Gastroesophageal sphincter (tissue), 4 donors: ENCODE data around the gene KIF13A. TPM values are rescaled to one million over a fixed set of nuclear protein-coding genes. Genes with fewer than 3 reads are reported as not detected.

Source experiments
- ATAC-seq: fragments of 150-250 bp; one replicate; pipeline ENCODE4 v1.9.1; 2016; ENCODE audit warnings: mild to moderate bottlenecking, moderate library complexity
- H3K27ac ChIP-seq, 4 donors: fragments of 200-600 bp; sonication (generic) in 3 of 4; 1 replicate in 3 of 4; 2 replicates in 1 of 4; pipeline ENCODE4 v1.5.1; 2016 to 2019
- H3K27me3 ChIP-seq: fragments of 200-600 bp; sonication (generic); one replicate; pipeline ENCODE4 v1.5.1; 2019
- H3K36me3 ChIP-seq, 2 donors: fragments of 200-600 bp; sonication (generic); one replicate each; pipeline ENCODE4 v1.5.1; 2019; ENCODE audit warnings: control low read depth in 1 of 2
- H3K4me1 ChIP-seq, 3 donors: fragments of 200-600 bp; sonication (generic); 1 replicate in 2 of 3; 2 replicates in 1 of 3; pipeline ENCODE4 v1.5.1; 2016 to 2019; ENCODE audit warnings: control low read depth in 2 of 3
- H3K4me3 ChIP-seq, 2 donors: fragments of 200-600 bp; sonication (generic); one replicate each; pipeline ENCODE4 v1.5.1; 2019; ENCODE audit warnings: mild to moderate bottlenecking in 1 of 2, moderate library complexity in 1 of 2
- H3K9me3 ChIP-seq, 3 donors: fragments of 200-600 bp; sonication (generic); one replicate each; pipeline ENCODE4 v1.5.1; 2017 to 2019; ENCODE audit warnings: control low read depth in 2 of 3
- CTCF ChIP-seq, 4 experiments: fragments of 200-600 bp in 2 of 4; fragments of 450-650 bp in 2 of 4; sonication (generic) in 1 of 4; IDR thresholded peaks; one replicate each; pipeline ENCODE4 v1.5.1; 2017 to 2019; ENCODE audit warnings: antibody characterized with exemption in 4 of 4, mild to moderate bottlenecking in 2 of 4, moderate library complexity in 2 of 4
- EP300 ChIP-seq: sonication (generic); formaldehyde crosslinking; IDR thresholded peaks from one replicate; pipeline ENCODE4 v1.6.1; 2017; ENCODE audit warnings: antibody characterized with exemption, mild to moderate bottlenecking
- POLR2A ChIP-seq, 2 donors: fragments of 450-650 bp; IDR thresholded peaks; one replicate each; pipeline ENCODE4 v1.6.1; 2017; ENCODE audit warnings: antibody characterized with exemption in 2 of 2, mild to moderate bottlenecking in 2 of 2, moderate library complexity in 1 of 2
- POLR2AphosphoS5 ChIP-seq: sonication (generic); formaldehyde crosslinking; IDR thresholded peaks from one replicate; pipeline ENCODE4 v1.6.1; 2017; ENCODE audit warnings: antibody characterized with exemption
- WGBS, 2 donors: methylation state at CpG; one replicate each; pipeline ENCODE4 v1.1.5; 2018; ENCODE audit warnings: low coverage in 1 of 2; 5-methylcytosine and 5-hydroxymethylcytosine counted together
- total RNA-seq, 4 donors: library from RNA; depleted of rRNA; stranded (reverse); fragments of >200 nt; gene quantifications; one replicate each; pipeline ENCODE4 v1.1.0, GENCODE V29; 2016

The KIF13A gene
- total RNA-seq, 4 donors from 2014 or later = 67.7 to 98.9 (median 84.1) TPM

- ATAC-seq = no peak
- 45 to 76% methylated on average over 7 to 8 of the region's 10 CpGs for WGBS, 2 donors
Observed at GRCh38 chr6:17714879-17715851, 272.3 kb downstream of the KIF13A start.

GRCh38 chr6:17714177-17714576, 273.3 kb downstream of the KIF13A start:
- Histone ChIP-seq H3K4me3 (no peak overlapping the region), H3K36me3 (no peaks in the 10 kb centered on the region), H3K27ac (no peak overlapping the region), H3K27me3 (no peaks in the 10 kb centered on the region), H3K9me3 (no peaks in the 10 kb centered on the region), H3K4me1 (no peaks in the 10 kb centered on the region)
- no peak for ATAC-seq
- TF ChIP-seq POLR2AphosphoS5 = no peak
- TF ChIP-seq POLR2A (IDR thresholded peaks at IDR 0.05) = no peak
- TF ChIP-seq EP300 = no peak
- no peak for TF ChIP-seq CTCF (IDR thresholded peaks at IDR 0.05)

More at GRCh38 chr6:17714879-17715851, 272.3 kb downstream of the KIF13A start:
- Histone ChIP-seq H3K27ac (no peak overlapping the region), H3K36me3 (no peaks in the 10 kb centered on the region), H3K9me3 (no peaks in the 10 kb centered on the region), H3K27me3 (no peaks in the 10 kb centered on the region), H3K4me3 (no peak overlapping the region), H3K4me1 (no peaks in the 10 kb centered on the region)
- TF ChIP-seq EP300 (no peak), POLR2A (IDR thresholded peaks at IDR 0.05) (no peak), CTCF (IDR thresholded peaks at IDR 0.05) (no peak), POLR2AphosphoS5 (no peak)

- peaks cover 0 to under 1% (median 0%) of the 10 kb centered on the region in 3 donors for H3K4me1 ChIP-seq
- no peaks in the 10 kb centered on the region for H3K9me3 ChIP-seq
- no peak for ATAC-seq
- TF ChIP-seq EP300 = no peak
- TF ChIP-seq POLR2A (IDR thresholded peaks at IDR 0.05) = no peak
- no peak for TF ChIP-seq CTCF (IDR thresholded peaks at IDR 0.05)
- no peak for TF ChIP-seq POLR2AphosphoS5
- no peak overlapping the region for H3K4me3 ChIP-seq
- no peak overlapping the region for H3K27ac ChIP-seq
- H3K27me3 ChIP-seq = no peaks in the 10 kb centered on the region
- no peaks in the 10 kb centered on the region for H3K36me3 ChIP-seq
- WGBS, 2 donors = 0 to 50% methylated on average over 1 of the region's 1 CpG
Observed at GRCh38 chr6:17712576-17712975, 274.9 kb downstream of the KIF13A start.

- no peak overlapping the region for H3K4me3 ChIP-seq
- peaks cover 0 to 7% (median 0%) of the 10 kb centered on the region in 3 donors for H3K4me1 ChIP-seq
- WGBS, 2 donors = 71 to 75% methylated on average over 3 of the region's 3 CpGs
- no peaks in the 10 kb centered on the region for H3K36me3 ChIP-seq
- no peaks in the 10 kb centered on the region for H3K27me3 ChIP-seq
- no peak overlapping the region for H3K27ac ChIP-seq
- no peaks in the 10 kb centered on the region for H3K9me3 ChIP-seq
- no peak for ATAC-seq
- TF ChIP-seq EP300 (no peak), POLR2AphosphoS5 (no peak), CTCF (IDR thresholded peaks at IDR 0.05) (no peak), POLR2A (IDR thresholded peaks at IDR 0.05) (no peak)
Observed at GRCh38 chr6:17710331-17710730, 277.1 kb downstream of the KIF13A start.

- no peaks in the 10 kb centered on the region for H3K36me3 ChIP-seq
- 83 to 100% methylated on average over 1 to 2 of the region's 2 CpGs for WGBS, 2 donors
- no peaks in the 10 kb centered on the region for H3K27me3 ChIP-seq
- no peak for ATAC-seq
- H3K9me3 ChIP-seq = no peaks in the 10 kb centered on the region
- H3K4me1 ChIP-seq = peaks cover 0 to 13% (median 5%) of the 10 kb centered on the region in 3 donors
- TF ChIP-seq POLR2AphosphoS5 (no peak), POLR2A (IDR thresholded peaks at IDR 0.05) (no peak), CTCF (IDR thresholded peaks at IDR 0.05) (no peak), EP300 (no peak)
- H3K4me3 ChIP-seq = no peak overlapping the region
- no peak overlapping the region for H3K27ac ChIP-seq
Observed at GRCh38 chr6:17709476-17709875, 278.0 kb downstream of the KIF13A start.
